Mucosa of stomach (tissue), 1 donor: Measurements from ENCODE around the gene PRUNE2.
"Not testable (repeated sequence)": the region's sequence is repeated elsewhere in the genome, so short reads cannot be mapped to it uniquely, and the experiment has no call there.

Experiments used
- H3K27me3 ChIP-seq: one replicate; pipeline ENCODE4 v1.7.0; 2013; ENCODE audit warnings: mild to moderate bottlenecking, low read length; ENCODE audit not compliant: control insufficient read depth, insufficient read depth
- H3K36me3 ChIP-seq: one replicate; pipeline ENCODE4 v1.7.0; 2013; ENCODE audit warnings: low read length; ENCODE audit not compliant: control insufficient read depth, insufficient read depth
- H3K4me1 ChIP-seq: one replicate; pipeline ENCODE4 v1.7.0; 2013; ENCODE audit warnings: mild to moderate bottlenecking, low read length; ENCODE audit not compliant: control insufficient read depth, insufficient read depth
- H3K4me3 ChIP-seq: one replicate; pipeline ENCODE4 v1.7.0; 2013; ENCODE audit warnings: low read length
- H3K9ac ChIP-seq: one replicate; pipeline ENCODE4 v1.7.0; 2013; ENCODE audit warnings: mild to moderate bottlenecking, low read length, moderate library complexity
- H3K9me3 ChIP-seq: one replicate; pipeline ENCODE4 v1.7.0; 2013; ENCODE audit warnings: mild to moderate bottlenecking, low read length, moderate library complexity; ENCODE audit not compliant: control insufficient read depth
- donor health status: Pancreatic carcinoma.

PRUNE2 gene

GRCh38 chr9:76766126-76766525 is 139.8 kb downstream of the PRUNE2 start:
- H3K4me3 ChIP-seq, result no peak overlapping the region

DNA sequence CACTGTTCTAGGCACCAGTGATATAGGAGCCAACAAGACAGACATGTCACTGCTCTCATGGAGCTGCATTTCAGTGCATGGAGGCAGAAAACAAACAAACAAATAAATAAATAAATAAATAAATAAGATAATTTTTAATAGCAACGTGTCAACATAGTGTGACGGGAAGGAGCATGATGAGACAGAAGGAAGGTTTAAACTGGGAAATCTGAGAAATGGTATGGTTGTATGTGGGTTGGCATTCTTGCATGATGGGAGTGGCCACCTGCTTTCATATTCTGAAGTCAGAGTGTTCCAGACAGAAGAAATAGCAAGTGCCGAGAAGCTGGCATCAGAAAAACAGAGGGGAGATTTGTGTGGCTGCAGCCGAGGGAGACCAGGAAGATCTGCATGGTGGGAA is 141.8 kb downstream of the PRUNE2 start, which contains the start of gene PCA3:
PCA3 (plus strand) TSS at position 301 of the 400 bp plus-strand sequence.
- no peaks in the 10 kb centered on the region for H3K27me3 ChIP-seq

More at GRCh38 chr9:76766126-76766525, 139.8 kb downstream of the PRUNE2 start:
- Histone ChIP-seq H3K9me3 (no peaks in the 10 kb centered on the region), H3K27me3 (no peaks in the 10 kb centered on the region), H3K4me1 (no peaks in the 10 kb centered on the region), H3K36me3 (no peaks in the 10 kb centered on the region), H3K9ac (no peak overlapping the region)

DNA sequence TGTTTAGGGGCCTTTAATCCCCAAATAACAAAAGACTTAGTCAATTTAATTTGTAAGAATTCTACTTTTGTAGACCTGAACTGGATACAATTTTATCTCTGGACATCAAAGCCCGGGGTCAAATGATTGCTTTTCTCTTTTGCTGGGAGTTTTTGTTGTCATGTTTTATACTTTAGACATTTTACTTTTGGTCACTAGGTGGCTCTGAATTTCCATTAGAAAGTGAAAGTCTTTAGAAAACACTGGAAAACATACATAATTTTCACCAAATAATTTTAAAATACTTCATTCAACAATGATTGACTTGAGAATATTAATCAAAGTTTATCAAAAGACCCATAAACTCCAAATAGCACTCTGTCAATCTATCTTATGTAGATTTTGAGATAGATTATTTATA is 144.5 kb downstream of the PRUNE2 start:
- Histone ChIP-seq H3K36me3 (no peaks in the 10 kb centered on the region), H3K9ac (no peak overlapping the region), H3K4me1 (no peaks in the 10 kb centered on the region), H3K4me3 (no peak overlapping the region), H3K9me3 (no peaks in the 10 kb centered on the region), H3K27me3 (no peaks in the 10 kb centered on the region)

More for the DNA sequence above, 141.8 kb downstream of the PRUNE2 start, which contains the start of gene PCA3:
- no peaks in the 10 kb centered on the region for H3K4me1 ChIP-seq
- no peaks in the 10 kb centered on the region for H3K36me3 ChIP-seq
- no peak within 1 kb of the TSS for H3K4me3 ChIP-seq
- no peaks in the 10 kb centered on the region for H3K9me3 ChIP-seq
- H3K9ac ChIP-seq, result no peak within 1 kb of the TSS

DNA sequence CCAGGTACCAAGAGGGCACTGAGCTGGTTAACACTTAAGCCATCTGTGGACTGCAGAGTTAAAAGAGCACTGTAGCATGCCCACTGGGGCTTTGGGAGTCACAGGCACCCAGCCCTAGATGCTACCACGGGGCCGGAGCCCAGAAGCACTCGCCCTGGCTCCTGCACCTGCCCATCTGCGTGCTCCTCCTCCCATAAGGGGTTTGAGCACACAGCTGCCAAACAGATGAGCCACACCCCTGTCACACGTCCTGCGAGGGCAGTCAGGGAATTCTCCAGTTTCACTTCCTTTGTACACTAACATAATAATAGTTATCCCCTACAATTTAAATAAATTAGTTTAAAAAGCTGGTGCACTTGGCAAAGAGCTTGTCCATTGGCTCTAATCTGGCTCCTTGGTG is 146.2 kb downstream of the PRUNE2 start:
- no peaks in the 10 kb centered on the region for H3K4me1 ChIP-seq
- no peak overlapping the region for H3K4me3 ChIP-seq
- no peaks in the 10 kb centered on the region for H3K27me3 ChIP-seq
- no peaks in the 10 kb centered on the region for H3K36me3 ChIP-seq
- no peak overlapping the region for H3K9ac ChIP-seq
- H3K9me3 ChIP-seq, result no peaks in the 10 kb centered on the region

- H3K4me3 ChIP-seq, result no peak overlapping the region
- no peaks in the 10 kb centered on the region for H3K4me1 ChIP-seq
- H3K9ac ChIP-seq, result no peak overlapping the region
- no peaks in the 10 kb centered on the region for H3K9me3 ChIP-seq
- no peaks in the 10 kb centered on the region for H3K27me3 ChIP-seq
- no peaks in the 10 kb centered on the region for H3K36me3 ChIP-seq
These were observed 147.4 kb downstream of the PRUNE2 start for GRCh38 chr9:76758476-76758875.

GRCh38 chr9:76756941-76757673 is 148.8 kb downstream of the PRUNE2 start:
- Histone ChIP-seq H3K36me3 (no peaks in the 10 kb centered on the region), H3K4me3 (no peak overlapping the region), H3K9ac (no peak overlapping the region), H3K27me3 (no peaks in the 10 kb centered on the region), H3K4me1 (no peaks in the 10 kb centered on the region), H3K9me3 (no peaks in the 10 kb centered on the region)

- no peaks in the 10 kb centered on the region for H3K9me3 ChIP-seq
- no peak overlapping the region for H3K4me3 ChIP-seq
- no peaks in the 10 kb centered on the region for H3K4me1 ChIP-seq
- no peak overlapping the region for H3K9ac ChIP-seq
- H3K36me3 ChIP-seq, result no peaks in the 10 kb centered on the region
- H3K27me3 ChIP-seq, result no peaks in the 10 kb centered on the region
These were observed 149.7 kb downstream of the PRUNE2 start for GRCh38 chr9:76756268-76756640.

DNA sequence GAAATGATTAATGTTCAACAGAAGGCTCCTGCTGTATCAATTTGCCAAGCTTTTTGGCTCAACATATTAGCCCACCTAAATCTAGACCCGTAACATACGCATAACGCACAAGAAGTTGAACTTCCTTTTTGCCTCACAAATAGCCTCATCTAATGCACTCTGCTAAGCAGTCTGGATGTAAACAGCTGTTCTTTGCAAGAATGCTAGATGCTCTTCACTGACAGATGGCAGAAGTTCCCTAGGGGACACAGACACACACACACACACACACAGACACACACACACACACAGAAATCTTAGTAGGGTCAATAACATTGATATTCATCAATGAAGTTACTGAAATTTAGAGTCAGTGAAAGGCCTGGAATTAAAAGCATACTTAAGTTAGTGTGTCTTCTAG is 154.9 kb downstream of the PRUNE2 start:
- Histone ChIP-seq H3K27me3 (no peaks in the 10 kb centered on the region), H3K9ac (no peak overlapping the region), H3K36me3 (no peaks in the 10 kb centered on the region), H3K4me3 (no peak overlapping the region), H3K4me1 (no peaks in the 10 kb centered on the region), H3K9me3 (no peaks in the 10 kb centered on the region)

- no peaks in the 10 kb centered on the region for H3K36me3 ChIP-seq
These were observed 161.6 kb downstream of the PRUNE2 start for GRCh38 chr9:76744336-76744735.

DNA sequence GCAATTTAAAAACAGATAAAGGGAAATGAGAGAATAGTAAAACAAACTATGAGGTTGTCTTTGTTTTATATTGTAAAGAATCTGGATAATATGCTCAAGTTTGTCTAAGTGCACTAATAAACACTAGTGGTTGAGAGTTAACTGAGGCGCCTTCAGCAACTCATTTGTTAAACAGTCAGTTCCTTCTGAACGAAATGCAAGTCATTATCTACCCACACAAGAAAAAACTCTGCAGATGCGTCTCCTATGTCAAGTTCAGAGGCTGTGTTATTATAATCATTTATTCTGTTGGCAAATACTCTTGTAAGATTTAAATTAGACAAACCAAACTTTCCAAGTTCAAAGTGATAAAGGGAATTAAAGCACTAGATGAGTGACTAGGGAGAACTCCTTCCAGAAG is 162.0 kb downstream of the PRUNE2 start:
- Histone ChIP-seq H3K27me3 (peaks cover 1% of the 10 kb centered on the region), H3K4me3 (no peak overlapping the region), H3K9ac (no peak overlapping the region), H3K36me3 (no peaks in the 10 kb centered on the region), H3K4me1 (no peaks in the 10 kb centered on the region), H3K9me3 (no peaks in the 10 kb centered on the region)

More at GRCh38 chr9:76744336-76744735, 161.6 kb downstream of the PRUNE2 start:
- no peak overlapping the region for H3K4me3 ChIP-seq
- no peak overlapping the region for H3K9ac ChIP-seq
- H3K4me1 ChIP-seq, result no peaks in the 10 kb centered on the region
- no peaks in the 10 kb centered on the region for H3K27me3 ChIP-seq
- H3K9me3 ChIP-seq, result no peaks in the 10 kb centered on the region

DNA sequence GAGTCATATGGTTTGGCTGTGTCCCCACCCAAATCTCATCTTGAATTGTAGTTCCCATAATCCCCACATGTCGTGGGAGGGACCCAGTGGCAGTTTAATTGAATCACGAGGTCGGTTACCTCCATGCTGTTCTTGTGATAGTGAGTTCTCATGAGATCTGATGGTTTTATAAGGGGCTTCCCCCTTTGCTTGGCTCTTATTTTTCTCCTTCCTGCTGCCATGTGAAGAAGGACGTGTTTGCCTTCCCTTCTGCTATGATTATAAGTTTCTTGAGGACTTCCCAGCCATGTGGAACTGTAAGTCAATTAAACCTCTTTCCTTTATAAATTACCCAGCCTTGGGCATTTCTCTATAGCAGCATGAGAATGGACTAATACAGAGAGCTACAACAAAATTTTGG is 163.0 kb downstream of the PRUNE2 start:
- not testable (repeated sequence) for H3K4me1 ChIP-seq, H3K4me3 ChIP-seq, H3K9ac ChIP-seq, H3K27me3 ChIP-seq, H3K36me3 ChIP-seq, H3K9me3 ChIP-seq

GRCh38 chr9:76741524-76741923 is 164.4 kb downstream of the PRUNE2 start:
- Histone ChIP-seq H3K9me3 (no peaks in the 10 kb centered on the region), H3K36me3 (no peaks in the 10 kb centered on the region), H3K4me1 (no peaks in the 10 kb centered on the region), H3K4me3 (no peak overlapping the region), H3K9ac (no peak overlapping the region), H3K27me3 (peaks cover 12% of the 10 kb centered on the region)

GRCh38 chr9:76738402-76738801 is 167.5 kb downstream of the PRUNE2 start:
- peaks cover 22% of the 10 kb centered on the region for H3K27me3 ChIP-seq
- H3K9ac ChIP-seq, result no peak overlapping the region
- H3K4me3 ChIP-seq, result no peak overlapping the region
- no peaks in the 10 kb centered on the region for H3K36me3 ChIP-seq
- no peaks in the 10 kb centered on the region for H3K4me1 ChIP-seq
- no peaks in the 10 kb centered on the region for H3K9me3 ChIP-seq
